GM23338 (cell line): ENCODE measurements around the gene FAAH. TPM values are rescaled to one million over a fixed set of nuclear protein-coding genes. Genes with fewer than 3 reads are reported as not detected.

Source experiments
- ATAC-seq: fragments of 200-7000 bp; cut with Tn5 transposase; 3 replicates; pipeline ENCODE4 v1.9.1; 2020
- DNase-seq: peaks from one replicate; pipeline ENCODE4 v3.0.0-alpha.2; 2015; ENCODE audit warnings: low spot score
- H2AFZ ChIP-seq: fragments of 200-600 bp; sonication (generic); 2 replicates; pipeline ENCODE4 v1.8.0; 2016; ENCODE audit warnings: antibody characterized with exemption, mild to moderate bottlenecking, moderate library complexity
- H3F3A ChIP-seq: fragments of 200-600 bp; sonication (generic); replicated peaks from 2 replicates; pipeline ENCODE4 v1.8.0; 2017; ENCODE audit warnings: antibody characterized with exemption, mixed run types, low read depth
- H3K27ac ChIP-seq: fragments of 200-600 bp; sonication (generic); 2 replicates; pipeline ENCODE4 v1.6.1; 2016; ENCODE audit warnings: low read depth
- H3K27me3 ChIP-seq: fragments of 200-600 bp; sonication (generic); 2 replicates; pipeline ENCODE4 v1.8.0; 2016; ENCODE audit warnings: mild to moderate bottlenecking, mixed run types, moderate library complexity; ENCODE audit not compliant: insufficient read depth
- H3K36me3 ChIP-seq: fragments of 200-600 bp; sonication (generic); 2 replicates; pipeline ENCODE4 v1.8.0; 2016; ENCODE audit warnings: mild to moderate bottlenecking; ENCODE audit not compliant: insufficient read depth
- H3K4me1 ChIP-seq: fragments of 200-600 bp; sonication (generic); 2 replicates; pipeline ENCODE4 v1.8.0; 2016; ENCODE audit warnings: mild to moderate bottlenecking, moderate library complexity; ENCODE audit not compliant: insufficient read depth
- H3K4me2 ChIP-seq: fragments of 200-600 bp; sonication (generic); 2 replicates; pipeline ENCODE4 v1.7.1; 2017; ENCODE audit warnings: mixed run types
- H3K4me3 ChIP-seq: fragments of 200-600 bp; sonication (generic); 2 replicates; pipeline ENCODE4 v1.6.1; 2016; ENCODE audit warnings: mixed run types
- H3K79me2 ChIP-seq: fragments of 200-600 bp; sonication (generic); replicated peaks from 2 replicates; pipeline ENCODE4 v1.8.0; 2017; ENCODE audit warnings: mild to moderate bottlenecking; ENCODE audit not compliant: insufficient read depth
- H3K9me2 ChIP-seq: fragments of 200-600 bp; sonication (generic); 2 replicates; pipeline ENCODE4 v1.8.0; 2017; ENCODE audit not compliant: insufficient read depth
- H4K20me1 ChIP-seq: fragments of 200-600 bp; sonication (generic); replicated peaks from 2 replicates; pipeline ENCODE4 v1.8.0; 2017; ENCODE audit warnings: mild to moderate bottlenecking; ENCODE audit not compliant: insufficient read depth
- H3K27ac Mint-ChIP-seq: 2 replicates; pipeline ENCODE4 v1.8.0; 2020; ENCODE audit warnings: inconsistent platforms, mild to moderate bottlenecking, moderate library complexity, mixed read lengths
- H3K27me3 Mint-ChIP-seq: 3 replicates; pipeline ENCODE4 v1.8.0; 2022; ENCODE audit warnings: low read depth, mild to moderate bottlenecking, moderate library complexity, mixed read lengths, inconsistent platforms; ENCODE audit not compliant: insufficient read depth, poor library complexity
- H3K36me3 Mint-ChIP-seq: 3 replicates; pipeline ENCODE4 v1.8.0; 2021; ENCODE audit warnings: low read depth, mild to moderate bottlenecking, inconsistent platforms, moderate library complexity, mixed read lengths
- H3K4me1 Mint-ChIP-seq: 3 replicates; pipeline ENCODE4 v1.8.0; 2020; ENCODE audit warnings: mild to moderate bottlenecking, inconsistent platforms, mixed read lengths
- H3K4me3 Mint-ChIP-seq: 3 replicates; pipeline ENCODE4 v1.8.0; 2021; ENCODE audit warnings: moderate library complexity, mild to moderate bottlenecking, inconsistent platforms, mixed read lengths
- H3K9me3 Mint-ChIP-seq: 3 replicates; pipeline ENCODE4 v1.8.0; 2020; ENCODE audit warnings: moderate library complexity, mild to moderate bottlenecking, inconsistent platforms, mixed read lengths
- CREB1 ChIP-seq: fragments of 250-450 bp; sonication (Bioruptor Pico); IDR thresholded peaks from 2 replicates; pipeline ENCODE4 v1.5.0; 2020; ENCODE audit warnings: low read depth, mild to moderate bottlenecking, moderate library complexity
- EZH2phosphoT487 ChIP-seq: fragments of 200-600 bp; sonication (generic); IDR thresholded peaks from one replicate; pipeline ENCODE4 v1.8.1; 2018; ENCODE audit warnings: antibody characterized with exemption; ENCODE audit not compliant: unreplicated experiment
- JUNB ChIP-seq: IDR thresholded peaks from one replicate; pipeline ENCODE4 v1.6.1; 2016; ENCODE audit warnings: antibody characterized with exemption; ENCODE audit not compliant: unreplicated experiment
- POLR2AphosphoS5 ChIP-seq: IDR thresholded peaks from 2 replicates; pipeline ENCODE4 v1.6.1; 2016; ENCODE audit warnings: antibody characterized with exemption, low read depth
- REST ChIP-seq: IDR thresholded peaks from one replicate; pipeline ENCODE4 v1.6.1; 2018; ENCODE audit warnings: antibody characterized with exemption; ENCODE audit not compliant: unreplicated experiment
- ZNF114 ChIP-seq: fragments of 250-450 bp; sonication (Bioruptor Pico); IDR thresholded peaks from 2 replicates; pipeline ENCODE4 v1.5.0; 2020; ENCODE audit warnings: mild to moderate bottlenecking, moderate library complexity
- ZNF331 ChIP-seq: fragments of 250-450 bp; sonication (Bioruptor Pico); IDR thresholded peaks from 2 replicates; pipeline ENCODE4 v1.5.0; 2020; ENCODE audit warnings: low read depth, mild to moderate bottlenecking, moderate library complexity
- ZNF462 ChIP-seq: fragments of 250-450 bp; sonication (Bioruptor Pico); IDR thresholded peaks from 2 replicates; pipeline ENCODE4 v1.5.0; 2020; ENCODE audit warnings: mild to moderate bottlenecking, moderate library complexity
- polyA plus RNA-seq: library from polyadenylated mRNA; unstranded; fragments of >200 nt; fragmentation: Nextera tagmentation; extraction: Ambion mirVana; gene quantifications from 2 replicates; pipeline ENCODE4 v1.2.1, GENCODE V29; 2016
- total RNA-seq: library from RNA; depleted of rRNA; stranded (reverse); fragments of >200 nt; shearing (Covaris generic); gene quantifications from 2 replicates; pipeline ENCODE4 v1.2.3, GENCODE V29; 2014

The FAAH gene
- total and polyA plus RNA-seq, 2 experiments from 2014 or later: 10.7 to 24.0 TPM

DNA sequence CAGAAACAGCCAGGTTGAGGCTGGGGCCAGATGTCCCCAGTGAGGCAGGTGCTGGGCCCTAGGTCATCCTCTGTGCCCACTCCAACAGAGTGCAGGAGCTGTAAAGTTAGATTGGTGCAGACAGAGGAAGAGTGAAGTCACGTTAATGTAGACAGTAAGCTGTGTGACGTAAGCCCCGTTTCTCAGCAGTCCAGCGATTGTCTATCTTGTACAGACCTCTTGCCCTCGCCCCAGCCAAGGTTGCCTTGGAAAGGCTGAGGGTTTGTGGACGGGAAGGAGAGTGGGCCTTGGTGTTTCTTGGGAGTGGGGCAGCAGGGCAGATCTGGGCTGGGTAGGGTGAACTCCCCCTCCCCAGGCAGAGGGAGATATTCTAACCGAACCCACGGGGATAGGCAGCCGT lies 13.5 kb downstream of the FAAH start:
- H3K4me2 ChIP-seq: peak overlapping the region; percentile 68; the same call in 1 of the 2 replicates
- Mint-ChIP-seq H3K4me3 (no peak overlapping the region; the same call in 2 of the 3 replicates), H3K9me3 (no peaks in the 10 kb centered on the region; the same call in 2 of the 3 replicates), H3K27ac (no peak overlapping the region), H3K4me1 (peaks cover 16% of the 10 kb centered on the region), H3K36me3 (no peaks in the 10 kb centered on the region; the same call in 1 of the 3 replicates), H3K27me3 (peaks cover 24% of the 10 kb centered on the region)
- no peak overlapping the region for H2AFZ ChIP-seq
- no peaks in the 10 kb centered on the region for H4K20me1 ChIP-seq
- no peaks in the 10 kb centered on the region for H3K9me2 ChIP-seq
- ATAC-seq (no peak), DNase-seq (no peak)
- H3F3A ChIP-seq: no peaks in the 10 kb centered on the region
- TF ChIP-seq EZH2phosphoT487 (no peak), CREB1 (CRISPR knock-in tag) (no peak)
- H3K36me3 ChIP-seq: no peaks in the 10 kb centered on the region; the same call in 1 of the 2 replicates
- H3K4me3 ChIP-seq: no peak overlapping the region
- no peaks in the 10 kb centered on the region for H3K27me3 ChIP-seq
- H3K27ac ChIP-seq: no peak overlapping the region
- peaks cover 16% of the 10 kb centered on the region for H3K4me1 ChIP-seq
- no peaks in the 10 kb centered on the region for H3K79me2 ChIP-seq

- H3K79me2 ChIP-seq: no peaks in the 10 kb centered on the region
- no peak for TF ChIP-seq EZH2phosphoT487
- TF ChIP-seq CREB1 (CRISPR knock-in tag): no peak
- no peak for TF ChIP-seq REST
- no peak for TF ChIP-seq ZNF331 (CRISPR knock-in tag)
- no peak for TF ChIP-seq ZNF462 (CRISPR knock-in tag)
- no peak for TF ChIP-seq POLR2AphosphoS5
- TF ChIP-seq ZNF114 (CRISPR knock-in tag): no peak
- TF ChIP-seq JUNB: no peak
- Mint-ChIP-seq H3K36me3 (no peaks in the 10 kb centered on the region; the same call in 1 of the 3 replicates), H3K9me3 (no peaks in the 10 kb centered on the region; the same call in 2 of the 3 replicates), H3K4me3 (no peak overlapping the region), H3K4me1 (peaks cover 16% of the 10 kb centered on the region), H3K27ac (no peak overlapping the region), H3K27me3 (peaks cover 24% of the 10 kb centered on the region)
- DNase-seq (no peak), ATAC-seq (no peak)
- H2AFZ ChIP-seq: no peak overlapping the region
- no peak overlapping the region for H3K4me3 ChIP-seq
- no peaks in the 10 kb centered on the region; the same call in 1 of the 2 replicates for H3K36me3 ChIP-seq
- no peaks in the 10 kb centered on the region for H3F3A ChIP-seq
- H3K27ac ChIP-seq: no peak overlapping the region
- H3K4me1 ChIP-seq: peaks cover 16% of the 10 kb centered on the region
- H3K27me3 ChIP-seq: no peaks in the 10 kb centered on the region
- no peak overlapping the region for H3K4me2 ChIP-seq
- no peaks in the 10 kb centered on the region for H4K20me1 ChIP-seq
- no peaks in the 10 kb centered on the region for H3K9me2 ChIP-seq
These were observed 14.4 kb downstream of the FAAH start for GRCh38 chr1:46408356-46409062.
